ENCODE data around the gene ADAMTS19. TPM values are rescaled to one million over a fixed set of nuclear protein-coding genes. Genes with fewer than 3 reads are reported as not detected.

ADAMTS19 gene
- total RNA-seq, 1 donor from 2014 or later = 22.1 TPM

GRCh38 chr5:129441096-129441495 is 19.0 kb upstream of the ADAMTS19 start:
- no peak for TF ChIP-seq CTCF (IDR thresholded peaks at IDR 0.05; ENCODE audit: partially characterized antibody, unreplicated experiment)
- Mint-ChIP-seq H3K9me3 (ENCODE audit: unreplicated experiment) (no peaks in the 10 kb centered on the region), H3K27me3 (ENCODE audit: unreplicated experiment) (no peaks in the 10 kb centered on the region), H3K27ac (ENCODE audit: unreplicated experiment) (no peak overlapping the region), H3K36me3 (ENCODE audit: unreplicated experiment) (no peaks in the 10 kb centered on the region), H3K4me1 (ENCODE audit: low read depth, unreplicated experiment) (no peaks in the 10 kb centered on the region), H3K4me3 (ENCODE audit: unreplicated experiment) (no peak overlapping the region)
- no peak for DNase-seq

GRCh38 chr5:129445379-129445778 is 14.7 kb upstream of the ADAMTS19 start:
- Mint-ChIP-seq H3K27ac (ENCODE audit: unreplicated experiment) (no peak overlapping the region), H3K9me3 (ENCODE audit: unreplicated experiment) (no peaks in the 10 kb centered on the region)

GRCh38 chr5:129447968-129448367 is 12.1 kb upstream of the ADAMTS19 start:
- TF ChIP-seq CTCF (IDR thresholded peaks at IDR 0.05; ENCODE audit: partially characterized antibody, unreplicated experiment) = no peak
- Mint-ChIP-seq H3K4me3 (ENCODE audit: unreplicated experiment) (no peak overlapping the region), H3K27me3 (ENCODE audit: unreplicated experiment) (no peaks in the 10 kb centered on the region), H3K9me3 (ENCODE audit: unreplicated experiment) (no peaks in the 10 kb centered on the region), H3K27ac (ENCODE audit: unreplicated experiment) (no peak overlapping the region), H3K36me3 (ENCODE audit: unreplicated experiment) (no peaks in the 10 kb centered on the region), H3K4me1 (ENCODE audit: low read depth, unreplicated experiment) (no peaks in the 10 kb centered on the region)
- no peak for DNase-seq

More at GRCh38 chr5:129445379-129445778, 14.7 kb upstream of the ADAMTS19 start:
- Mint-ChIP-seq H3K36me3 (ENCODE audit: unreplicated experiment) (no peaks in the 10 kb centered on the region), H3K4me1 (ENCODE audit: low read depth, unreplicated experiment) (no peaks in the 10 kb centered on the region), H3K4me3 (ENCODE audit: unreplicated experiment) (no peak overlapping the region), H3K27me3 (ENCODE audit: unreplicated experiment) (no peaks in the 10 kb centered on the region)
- no peak for DNase-seq
- no peak for TF ChIP-seq CTCF (IDR thresholded peaks at IDR 0.05; ENCODE audit: partially characterized antibody, unreplicated experiment)

GRCh38 chr5:129448654-129449053 is 11.4 kb upstream of the ADAMTS19 start:
- no peaks in the 10 kb centered on the region for H3K27me3 Mint-ChIP-seq (ENCODE audit: unreplicated experiment)
- H3K9me3 Mint-ChIP-seq (ENCODE audit: unreplicated experiment) = no peaks in the 10 kb centered on the region
- no peaks in the 10 kb centered on the region for H3K36me3 Mint-ChIP-seq (ENCODE audit: unreplicated experiment)
- H3K4me1 Mint-ChIP-seq (ENCODE audit: low read depth, unreplicated experiment) = no peaks in the 10 kb centered on the region
- no peak overlapping the region for H3K27ac Mint-ChIP-seq (ENCODE audit: unreplicated experiment)
- H3K4me3 Mint-ChIP-seq (ENCODE audit: unreplicated experiment) = no peak overlapping the region
- TF ChIP-seq CTCF (IDR thresholded peaks at IDR 0.05; ENCODE audit: partially characterized antibody, unreplicated experiment) = no peak
- DNase-seq = no peak

GRCh38 chr5:129454461-129454860 is 5.6 kb upstream of the ADAMTS19 start:
- Mint-ChIP-seq H3K9me3 (ENCODE audit: unreplicated experiment) (peaks cover 9% of the 10 kb centered on the region), H3K27me3 (ENCODE audit: unreplicated experiment) (peaks cover 10% of the 10 kb centered on the region), H3K27ac (ENCODE audit: unreplicated experiment) (no peak overlapping the region), H3K4me3 (ENCODE audit: unreplicated experiment) (no peak overlapping the region), H3K4me1 (ENCODE audit: low read depth, unreplicated experiment) (peaks cover 31% of the 10 kb centered on the region), H3K36me3 (ENCODE audit: unreplicated experiment) (no peaks in the 10 kb centered on the region)
- no peak for DNase-seq
- no peak for TF ChIP-seq CTCF (IDR thresholded peaks at IDR 0.05; ENCODE audit: partially characterized antibody, unreplicated experiment)
